IMR-90 (cell line): Measurements from ENCODE around the gene NCAPH2. TPM values are rescaled to one million over a fixed set of nuclear protein-coding genes. Genes with fewer than 3 reads are reported as not detected.

Source experiments
- ATAC-seq: fragments of 200-7000 bp; cut with Tn5 transposase; 2 replicates; pipeline ENCODE4 v1.9.1; 2020; ENCODE audit warnings: low read depth, mild to moderate bottlenecking, moderate library complexity
- BruUV-seq: library from RNA; stranded (reverse); fragments of 400-500 nt; replicated peaks from 2 replicates; lab custom pipeline; 2021; lab: Mats Ljungman, UMichigan
- CTCF ChIA-PET: fragments of 300-600 bp; formaldehyde crosslinking; extraction: SDS; loops from one replicate; lab custom pipeline; 2021; ENCODE audit warnings: antibody characterized with exemption; lab: Yijun Ruan, JAX
- POLR2A ChIA-PET: fragments of 300-600 bp; sonication (Branson Sonifier 250); formaldehyde crosslinking; loops from one replicate; lab custom pipeline; 2022; ENCODE audit warnings: antibody characterized with exemption; ENCODE audit not compliant: unreplicated experiment; lab: Charles Lee
- DNase-seq: peaks from one replicate; pipeline ENCODE4 v3.0.0; 2013
- H2AFZ ChIP-seq: replicated peaks from 2 replicates; pipeline ENCODE3; 2013; ENCODE audit warnings: low read length, mild to moderate bottlenecking; ENCODE audit not compliant: poor library complexity
- H2AK5ac ChIP-seq: 2 replicates; pipeline ENCODE4 v1.6.1; 2013; ENCODE audit warnings: low read depth, low read length, inconsistent platforms
- H2AK9ac ChIP-seq: replicated peaks from 2 replicates; pipeline ENCODE3; 2013; ENCODE audit warnings: mild to moderate bottlenecking, low read depth, low read length, moderate library complexity; ENCODE audit not compliant: poor library complexity
- H2BK120ac ChIP-seq: 2 replicates; pipeline ENCODE4 v1.6.1; 2013; ENCODE audit warnings: low read depth, low read length, inconsistent platforms
- H2BK15ac ChIP-seq: 3 replicates; pipeline ENCODE4 v1.6.1; 2013; ENCODE audit warnings: low read depth, low read length, inconsistent platforms
- H2BK20ac ChIP-seq: 2 replicates; pipeline ENCODE4 v1.6.1; 2013; ENCODE audit warnings: low read depth, mild to moderate bottlenecking, inconsistent platforms, low read length, moderate library complexity
- H2BK5ac ChIP-seq: 2 replicates; pipeline ENCODE4 v1.6.1; 2013; ENCODE audit warnings: mild to moderate bottlenecking, low read depth, low read length, inconsistent platforms; ENCODE audit not compliant: poor library complexity, severe bottlenecking
- H3K14ac ChIP-seq: replicated peaks from 2 replicates; pipeline ENCODE4 v1.6.1; 2013; ENCODE audit warnings: low read depth, low read length, inconsistent platforms
- H3K18ac ChIP-seq: 2 replicates; pipeline ENCODE4 v1.6.1; 2013; ENCODE audit warnings: low read depth, low read length, control low read depth
- H3K23ac ChIP-seq: 2 replicates; pipeline ENCODE4 v1.6.1; 2013; ENCODE audit warnings: low read depth, low read length, inconsistent platforms
- H3K27ac ChIP-seq: 2 replicates; pipeline ENCODE4 v1.5.1; 2013; ENCODE audit warnings: mild to moderate bottlenecking, control low read depth, low read length; ENCODE audit not compliant: insufficient read depth
- H3K27me3 ChIP-seq: 2 replicates; pipeline ENCODE4 v1.6.1; 2013; ENCODE audit warnings: low read length; ENCODE audit not compliant: control insufficient read depth, insufficient read depth
- H3K36me3 ChIP-seq: 2 replicates; pipeline ENCODE4 v1.6.1; 2013; ENCODE audit warnings: low read length, mixed read lengths; ENCODE audit not compliant: control insufficient read depth, insufficient read depth
- H3K4ac ChIP-seq: 2 replicates; pipeline ENCODE4 v1.6.1; 2013; ENCODE audit warnings: low read depth, low read length, inconsistent platforms
- H3K4me1 ChIP-seq: 2 replicates; pipeline ENCODE4 v1.6.1; 2013; ENCODE audit warnings: low read length, mixed read lengths; ENCODE audit not compliant: control insufficient read depth, insufficient read depth
- H3K4me2 ChIP-seq: 2 replicates; pipeline ENCODE4 v1.6.1; 2013; ENCODE audit warnings: low read depth, mild to moderate bottlenecking, control low read depth, low read length, moderate library complexity
- H3K4me3 ChIP-seq: 2 replicates; pipeline ENCODE4 v1.5.1; 2013; ENCODE audit warnings: low read depth, mild to moderate bottlenecking, control low read depth, low read length, moderate library complexity; ENCODE audit not compliant: insufficient read depth
- H3K56ac ChIP-seq: 2 replicates; pipeline ENCODE4 v1.6.1; 2013; ENCODE audit warnings: low read length, inconsistent platforms; ENCODE audit not compliant: insufficient read depth; ENCODE audit errors: extremely low read depth
- H3K79me1 ChIP-seq, 2 experiments: 2 replicates each; pipeline ENCODE4 v1.6.1; 2013; ENCODE audit warnings: low read length in 2 of 2, inconsistent platforms in 1 of 2, low read depth in 1 of 2
- H3K9ac ChIP-seq: 2 replicates; pipeline ENCODE4 v1.6.1; 2013; ENCODE audit warnings: low read depth, low read length, control low read depth
- H3K9me1 ChIP-seq: 2 replicates; pipeline ENCODE4 v1.6.1; 2013; ENCODE audit warnings: low read length, inconsistent platforms; ENCODE audit not compliant: insufficient read depth
- H3K9me3 ChIP-seq: 2 replicates; pipeline ENCODE4 v1.6.1; 2013; ENCODE audit warnings: low read length; ENCODE audit not compliant: control insufficient read depth, insufficient read depth
- H4K20me1 ChIP-seq: 2 replicates; pipeline ENCODE4 v1.6.1; 2013; ENCODE audit warnings: low read length, inconsistent platforms; ENCODE audit not compliant: insufficient read depth
- H4K5ac ChIP-seq: 2 replicates; pipeline ENCODE4 v1.6.1; 2013; ENCODE audit warnings: mild to moderate bottlenecking, low read depth, low read length, control low read depth
- H4K8ac ChIP-seq, 2 experiments: 2 replicates each; pipeline ENCODE4 v1.6.1; 2013; ENCODE audit warnings: low read depth in 2 of 2, low read length in 2 of 2, control low read depth in 1 of 2, inconsistent platforms in 1 of 2
- H4K91ac ChIP-seq: 2 replicates; pipeline ENCODE4 v1.6.1; 2013; ENCODE audit warnings: low read depth, low read length, inconsistent platforms; ENCODE audit not compliant: insufficient read depth
- BHLHE40 ChIP-seq: fragments of 150-350 bp; IDR thresholded peaks from 2 replicates; pipeline ENCODE4 v1.6.1; 2016; ENCODE audit warnings: mild to moderate bottlenecking, low read depth, low read length
- CEBPB ChIP-seq: IDR thresholded peaks from 2 replicates; pipeline ENCODE4 v1.6.1; 2012; ENCODE audit warnings: low read depth, low read length, improper control_type of control experiment
- CHD1 ChIP-seq: IDR thresholded peaks from 2 replicates; pipeline ENCODE4 v1.6.1; 2012; ENCODE audit warnings: low read depth, low read length, improper control_type of control experiment
- FOS ChIP-seq: fragments of 150-350 bp; IDR thresholded peaks from 2 replicates; pipeline ENCODE4 v1.6.1; 2016; ENCODE audit warnings: low read depth, low read length
- MAZ ChIP-seq: IDR thresholded peaks from 2 replicates; pipeline ENCODE4 v1.6.1; 2012; ENCODE audit warnings: low read depth, mild to moderate bottlenecking, low read length, improper control_type of control experiment, moderate library complexity, borderline replicate concordance
- MXI1 ChIP-seq: IDR thresholded peaks from 2 replicates; pipeline ENCODE4 v1.6.1; 2012; ENCODE audit warnings: low read depth, mild to moderate bottlenecking, low read length, moderate library complexity, borderline replicate concordance
- NFE2L2 ChIP-seq: fragments of 150-350 bp; IDR thresholded peaks from 2 replicates; pipeline ENCODE4 v1.6.1; 2016; ENCODE audit warnings: low read depth, mild to moderate bottlenecking, low read length
- POLR2A ChIP-seq: IDR thresholded peaks from 2 replicates; pipeline ENCODE4 v1.6.1; 2012; ENCODE audit warnings: mild to moderate bottlenecking, low read depth, low read length
- RAD21 ChIP-seq: IDR thresholded peaks from 2 replicates; pipeline ENCODE4 v1.6.1; 2012; ENCODE audit warnings: low read length, improper control_type of control experiment
- RCOR1 ChIP-seq: IDR thresholded peaks from 2 replicates; pipeline ENCODE4 v1.6.1; 2012; ENCODE audit warnings: mild to moderate bottlenecking, low read length, improper control_type of control experiment; ENCODE audit not compliant: insufficient replicate concordance
- WGBS, 2 experiments: methylation state at CpG; one replicate each; pipeline versions ENCODE4 v1.1.5 to v1.1.7; 2013; ENCODE audit warnings: missing lambda C conversion rate in 2 of 2; ENCODE audit not compliant: insufficient read length in 1 of 2; ENCODE audit errors: extremely low coverage in 2 of 2; 5-methylcytosine and 5-hydroxymethylcytosine counted together
- dilution Hi-C: fragments of 300-500 bp; cut with HindIII; formaldehyde crosslinking; loops from one replicate; pipeline ENCODE4 v1.14.3; 2018; ENCODE audit warnings: low sequenced_read_pairs; ENCODE audit not compliant: unreplicated experiment
- in situ Hi-C: fragments of 300-500 bp; cut with MboI; formaldehyde crosslinking; loops from 3 replicates; pipeline ENCODE4 v1.14.3; 2019; ENCODE audit warnings: low sequenced_read_pairs, inconsistent platforms, mixed read lengths
- intact Hi-C: fragments of 100-400 bp; cut with micrococcal nuclease; formaldehyde crosslinking; loops from 2 replicates; pipeline ENCODE4 v1.10.0; 2022
- polyA plus RNA-seq, 3 experiments: library from polyadenylated mRNA; depleted of rRNA; stranded (reverse); fragments of >200 nt; gene quantifications; 2 replicates each; pipeline ENCODE4 v1.2.3, GENCODE V29; 2012; ENCODE audit warnings: low replicate concordance in 1 of 3
- total RNA-seq: library from RNA; depleted of rRNA; stranded (reverse); fragments of >200 nt; gene quantifications from 2 replicates; pipeline ENCODE4 v1.2.3, GENCODE V29; 2012
- TF ChIP-seq, protein P1 (sequence below): fragments of 150-350 bp; IDR thresholded peaks from 2 replicates; pipeline ENCODE4 v1.6.1; 2016; ENCODE audit warnings: low read depth, mild to moderate bottlenecking, low read length, moderate library complexity, borderline replicate concordance

Gene NCAPH2
- total and polyA plus RNA-seq, 2 of the 4 experiments (the other 2 are of a cell fraction): 30.2 to 38.5 TPM

DNA sequence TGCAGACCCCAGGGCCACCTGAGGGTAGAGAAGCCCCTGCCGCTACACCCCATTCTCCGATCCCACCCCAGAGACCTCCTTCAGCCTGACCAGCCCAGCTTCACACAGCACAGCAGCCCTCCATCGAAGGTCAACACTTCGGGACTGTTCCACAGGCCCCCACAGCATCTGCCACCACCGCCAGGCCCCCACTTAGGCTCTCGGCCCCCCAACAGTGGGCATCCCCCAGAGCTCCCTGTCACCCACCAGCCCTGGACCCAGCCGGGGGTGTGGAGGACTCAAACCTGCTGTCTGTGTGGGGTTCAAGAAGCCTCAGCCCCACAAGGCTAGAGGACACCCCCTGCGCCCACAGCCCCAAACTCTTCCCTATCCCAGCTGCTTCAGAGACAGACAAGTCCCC is 39.4 kb upstream of the NCAPH2 start:
- Histone ChIP-seq H3K14ac (no peak overlapping the region), H2BK15ac (no peak overlapping the region), H2AFZ (no peak overlapping the region), H2BK120ac (no peak overlapping the region), H3K9me1 (peaks cover 20% of the 10 kb centered on the region), H3K4me3 (no peak overlapping the region), H3K4ac (no peak overlapping the region), H3K23ac (no peak overlapping the region), H3K27me3 (no peaks in the 10 kb centered on the region), H4K5ac (no peak overlapping the region), H3K9me3 (no peaks in the 10 kb centered on the region), H2BK20ac (no peak overlapping the region), H3K36me3 (peaks cover 44% of the 10 kb centered on the region), H2AK5ac (no peak overlapping the region), H3K79me1 (peaks cover 24 to 70% of the 10 kb centered on the region in 2 experiments; a peak in 3 of 4 replicates), H3K18ac (no peak overlapping the region), H3K27ac (no peak overlapping the region), H2AK9ac (no peak overlapping the region), H4K8ac (no peak overlapping the region), H3K4me2 (no peak overlapping the region), H2BK5ac (no peak overlapping the region), H3K9ac (no peak overlapping the region), H3K56ac (no peak overlapping the region), H4K91ac (no peak overlapping the region), H3K4me1 (peaks cover 21% of the 10 kb centered on the region), H4K20me1 (peaks cover 60% of the 10 kb centered on the region)
- POLR2A ChIA-PET: interaction anchor here (0.5 kb wide), 1 partner anchor 11 kb away, joined by 15 read pairs; no protein-coding TSS in a partner anchor
- DNase-seq (no peak), ATAC-seq (no peak)
- TF ChIP-seq MAZ (no peak), CEBPB (no peak), FOS (no peak), CHD1 (no peak), BHLHE40 (no peak), NFE2L2 (no peak), MXI1 (no peak), RCOR1 (no peak), POLR2A (no peak), RAD21 (no peak)
- TF ChIP-seq, protein P1, sequence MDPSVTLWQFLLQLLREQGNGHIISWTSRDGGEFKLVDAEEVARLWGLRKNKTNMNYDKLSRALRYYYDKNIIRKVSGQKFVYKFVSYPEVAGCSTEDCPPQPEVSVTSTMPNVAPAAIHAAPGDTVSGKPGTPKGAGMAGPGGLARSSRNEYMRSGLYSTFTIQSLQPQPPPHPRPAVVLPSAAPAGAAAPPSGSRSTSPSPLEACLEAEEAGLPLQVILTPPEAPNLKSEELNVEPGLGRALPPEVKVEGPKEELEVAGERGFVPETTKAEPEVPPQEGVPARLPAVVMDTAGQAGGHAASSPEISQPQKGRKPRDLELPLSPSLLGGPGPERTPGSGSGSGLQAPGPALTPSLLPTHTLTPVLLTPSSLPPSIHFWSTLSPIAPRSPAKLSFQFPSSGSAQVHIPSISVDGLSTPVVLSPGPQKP: no peak
- intact Hi-C loops (no loop called here), dilution Hi-C loops (no loop called here), in situ Hi-C loops (no loop called here)
- BruUV-seq: no TSS peak
- CTCF ChIA-PET: no interaction called here
- WGBS, 2 experiments: 55% methylated on average over 2 of the region's 8 CpGs; no CpG with 5 or more reads in 1 of the 2 experiments
